ENCODE measurements around the gene SYCP1. TPM values are rescaled to one million over a fixed set of nuclear protein-coding genes. Genes with fewer than 3 reads are reported as not detected.

SYCP1 gene
- total and polyA plus RNA-seq, 2 of the 13 experiments (the other 11 are each of a cell fraction or from before 2014, with no cell fraction given): not detected

DNA sequence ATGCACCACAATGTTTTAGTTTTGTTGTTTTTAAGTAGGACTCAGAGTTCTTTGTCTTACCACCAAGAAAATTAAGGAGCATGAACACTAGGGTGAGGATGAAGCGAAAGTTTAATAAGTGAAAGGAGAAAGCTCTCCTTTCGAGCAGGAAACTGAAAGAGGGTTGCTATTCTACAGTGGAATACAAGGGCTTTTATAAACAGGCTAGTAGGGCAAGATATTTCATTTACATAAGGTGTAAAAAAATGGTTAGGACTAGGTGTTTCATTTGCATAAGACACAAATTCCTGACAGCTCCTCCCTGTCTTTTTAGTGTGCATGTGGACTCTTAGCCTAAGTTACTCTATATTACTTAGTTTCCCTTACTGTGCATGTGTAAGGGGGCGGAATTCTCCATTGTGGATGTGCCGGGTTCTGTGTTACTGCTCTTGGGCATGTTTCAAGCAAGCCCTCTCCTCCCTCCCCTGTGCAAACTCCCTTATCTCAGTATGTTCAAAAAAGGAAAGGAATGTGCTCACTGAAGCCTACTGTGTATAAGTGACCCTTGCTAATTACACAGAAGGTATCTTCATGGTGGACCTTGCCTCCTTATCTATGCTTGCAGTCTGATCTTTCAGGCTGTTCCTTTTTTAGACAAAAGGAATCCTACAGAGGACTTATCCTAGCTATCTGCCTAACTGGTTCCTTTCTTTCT lies 182.3 kb downstream of the SYCP1 start (continued):
- TF ChIP-seq IRF2 (CRISPR knock-in tag; IDR thresholded peaks at IDR 0.05) (no peak; the same call in 1 of the 2 replicates), ZMYM3 (CRISPR knock-in tag; IDR thresholded peaks at IDR 0.05) (peak; percentile 45; the same call in 1 of the 2 replicates), POLR2AphosphoS5 (IDR thresholded peaks at IDR 0.05; ENCODE audit: low read depth, low read length) (no peak), ZNF292 (CRISPR knock-in tag; IDR thresholded peaks at IDR 0.05; ENCODE audit: borderline replicate concordance, low read depth) (peak; percentile 81; the same call in 1 of the 2 replicates), ZNF75D (CRISPR knock-in tag; IDR thresholded peaks at IDR 0.05; ENCODE audit: borderline replicate concordance) (no peak), POLR2A (IDR thresholded peaks at IDR 0.05; ENCODE audit: insufficient read depth in 1 of 2, low read depth in 2 of 2, low read length in 2 of 2) (no peak), ELF4 (CRISPR knock-in tag; IDR thresholded peaks at IDR 0.05; ENCODE audit: borderline replicate concordance) (no peak), ZNF317 (CRISPR knock-in tag; IDR thresholded peaks at IDR 0.05) (no peak), ZNF143 (CRISPR knock-in tag; IDR thresholded peaks at IDR 0.05) (no peak), FOXO1 (CRISPR knock-in tag; IDR thresholded peaks at IDR 0.05) (no peak; the same call in 1 of the 2 replicates), ZMYM4 (CRISPR knock-in tag; IDR thresholded peaks at IDR 0.05) (peak; percentile 80), SP1 (IDR thresholded peaks at IDR 0.05) (no peak), SP1 (CRISPR knock-in tag; IDR thresholded peaks at IDR 0.05) (no peak), ZSCAN20 (CRISPR knock-in tag; IDR thresholded peaks at IDR 0.05; ENCODE audit: borderline replicate concordance) (no peak), THAP11 (CRISPR knock-in tag; IDR thresholded peaks at IDR 0.05) (no peak), ATF1 (CRISPR knock-in tag; IDR thresholded peaks at IDR 0.05) (no peak), ZNF549 (CRISPR knock-in tag; IDR thresholded peaks at IDR 0.05) (no peak), HDAC6 (IDR thresholded peaks at IDR 0.05; ENCODE audit: low read depth, low read length) (no peak), HOXA9 (CRISPR knock-in tag; IDR thresholded peaks at IDR 0.05; ENCODE audit: borderline replicate concordance) (no peak), CEBPG (CRISPR knock-in tag; IDR thresholded peaks at IDR 0.05) (0 out of 2 replicates have a peak, but pooled peaks have one; percentile 27), IRX3 (CRISPR knock-in tag; IDR thresholded peaks at IDR 0.05; ENCODE audit: borderline replicate concordance, low read depth) (no peak)
- TF ChIP-seq, protein P1, sequence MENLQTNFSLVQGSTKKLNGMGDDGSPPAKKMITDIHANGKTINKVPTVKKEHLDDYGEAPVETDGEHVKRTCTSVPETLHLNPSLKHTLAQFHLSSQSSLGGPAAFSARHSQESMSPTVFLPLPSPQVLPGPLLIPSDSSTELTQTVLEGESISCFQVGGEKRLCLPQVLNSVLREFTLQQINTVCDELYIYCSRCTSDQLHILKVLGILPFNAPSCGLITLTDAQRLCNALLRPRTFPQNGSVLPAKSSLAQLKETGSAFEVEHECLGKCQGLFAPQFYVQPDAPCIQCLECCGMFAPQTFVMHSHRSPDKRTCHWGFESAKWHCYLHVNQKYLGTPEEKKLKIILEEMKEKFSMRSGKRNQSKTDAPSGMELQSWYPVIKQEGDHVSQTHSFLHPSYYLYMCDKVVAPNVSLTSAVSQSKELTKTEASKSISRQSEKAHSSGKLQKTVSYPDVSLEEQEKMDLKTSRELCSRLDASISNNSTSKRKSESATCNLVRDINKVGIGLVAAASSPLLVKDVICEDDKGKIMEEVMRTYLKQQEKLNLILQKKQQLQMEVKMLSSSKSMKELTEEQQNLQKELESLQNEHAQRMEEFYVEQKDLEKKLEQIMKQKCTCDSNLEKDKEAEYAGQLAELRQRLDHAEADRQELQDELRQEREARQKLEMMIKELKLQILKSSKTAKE (CRISPR knock-in tag; IDR thresholded peaks at IDR 0.05; ENCODE audit: borderline replicate concordance): no peak
- TF ChIP-seq, protein P2, sequence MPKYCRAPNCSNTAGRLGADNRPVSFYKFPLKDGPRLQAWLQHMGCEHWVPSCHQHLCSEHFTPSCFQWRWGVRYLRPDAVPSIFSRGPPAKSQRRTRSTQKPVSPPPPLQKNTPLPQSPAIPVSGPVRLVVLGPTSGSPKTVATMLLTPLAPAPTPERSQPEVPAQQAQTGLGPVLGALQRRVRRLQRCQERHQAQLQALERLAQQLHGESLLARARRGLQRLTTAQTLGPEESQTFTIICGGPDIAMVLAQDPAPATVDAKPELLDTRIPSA (CRISPR knock-in tag; IDR thresholded peaks at IDR 0.05; ENCODE audit: borderline replicate concordance): no peak
- TF ChIP-seq, protein P3, sequence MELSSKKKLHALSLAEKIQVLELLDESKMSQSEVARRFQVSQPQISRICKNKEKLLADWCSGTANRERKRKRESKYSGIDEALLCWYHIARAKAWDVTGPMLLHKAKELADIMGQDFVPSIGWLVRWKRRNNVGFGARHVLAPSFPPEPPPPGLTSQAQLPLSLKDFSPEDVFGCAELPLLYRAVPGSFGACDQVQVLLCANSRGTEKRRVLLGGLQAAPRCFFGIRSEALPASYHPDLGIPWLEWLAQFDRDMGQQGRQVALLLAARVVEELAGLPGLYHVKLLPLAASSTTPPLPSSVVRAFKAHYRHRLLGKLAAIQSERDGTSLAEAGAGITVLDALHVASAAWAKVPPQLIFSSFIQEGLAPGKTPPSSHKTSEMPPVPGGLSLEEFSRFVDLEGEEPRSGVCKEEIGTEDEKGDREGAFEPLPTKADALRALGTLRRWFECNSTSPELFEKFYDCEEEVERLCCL (CRISPR knock-in tag; IDR thresholded peaks at IDR 0.05; ENCODE audit: borderline replicate concordance): no peak
- TF ChIP-seq, protein P4, sequence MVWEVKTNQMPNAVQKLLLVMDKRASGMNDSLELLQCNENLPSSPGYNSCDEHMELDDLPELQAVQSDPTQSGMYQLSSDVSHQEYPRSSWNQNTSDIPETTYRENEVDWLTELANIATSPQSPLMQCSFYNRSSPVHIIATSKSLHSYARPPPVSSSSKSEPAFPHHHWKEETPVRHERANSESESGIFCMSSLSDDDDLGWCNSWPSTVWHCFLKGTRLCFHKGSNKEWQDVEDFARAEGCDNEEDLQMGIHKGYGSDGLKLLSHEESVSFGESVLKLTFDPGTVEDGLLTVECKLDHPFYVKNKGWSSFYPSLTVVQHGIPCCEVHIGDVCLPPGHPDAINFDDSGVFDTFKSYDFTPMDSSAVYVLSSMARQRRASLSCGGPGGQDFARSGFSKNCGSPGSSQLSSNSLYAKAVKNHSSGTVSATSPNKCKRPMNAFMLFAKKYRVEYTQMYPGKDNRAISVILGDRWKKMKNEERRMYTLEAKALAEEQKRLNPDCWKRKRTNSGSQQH (CRISPR knock-in tag; IDR thresholded peaks at IDR 0.05; ENCODE audit: low read depth): no peak
